A549 treated with AZD2906 at 1 μM for 4 hours (cell line): Measurements from ENCODE around the gene CES4A. TPM values are rescaled to one million over a fixed set of nuclear protein-coding genes. Genes with fewer than 3 reads are reported as not detected.

Experiments used
- total RNA-seq: library from RNA; stranded (reverse); fragments of 200-300 nt; extraction: Qiagen RNA extraction; gene quantifications from 5 replicates; pipeline ENCODE4 v1.2.3, GENCODE V29; 2022

The CES4A gene
- 2.9 to 4.9 TPM (median 4.0 TPM) in 5 replicates for total RNA-seq

DNA sequence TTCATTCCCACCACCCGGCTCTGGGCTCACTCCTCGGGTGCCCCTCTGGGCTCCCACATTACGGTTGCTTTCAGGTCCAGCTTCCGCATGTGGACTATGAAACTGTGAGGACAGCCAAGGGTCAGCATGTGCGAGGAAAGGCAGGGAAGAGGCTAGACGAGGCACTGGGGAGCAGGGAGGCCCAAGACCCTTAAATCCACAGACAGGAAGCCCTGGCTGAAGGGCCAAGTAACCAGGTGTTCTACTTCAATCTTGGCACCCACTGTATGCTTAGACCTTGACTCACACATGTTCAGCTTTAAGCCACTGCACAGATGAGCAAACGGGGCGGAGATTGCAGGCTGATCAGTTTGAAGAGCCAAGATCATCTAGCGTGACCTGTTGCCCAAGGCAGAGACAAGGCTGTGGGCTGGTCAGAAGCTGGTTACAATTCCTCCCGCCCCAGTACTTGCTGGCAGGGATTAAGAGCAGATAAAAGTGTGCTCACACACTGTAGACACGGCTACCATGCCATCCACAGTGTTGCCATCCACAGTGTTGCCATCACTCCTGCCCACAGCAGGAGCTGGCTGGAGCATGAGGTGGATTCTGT lies at the start of gene CES4A:
CES4A (plus strand) TSS at position 393 of the 592 bp plus-strand sequence; CDS start at position 577, 184 bp downstream.

DNA sequence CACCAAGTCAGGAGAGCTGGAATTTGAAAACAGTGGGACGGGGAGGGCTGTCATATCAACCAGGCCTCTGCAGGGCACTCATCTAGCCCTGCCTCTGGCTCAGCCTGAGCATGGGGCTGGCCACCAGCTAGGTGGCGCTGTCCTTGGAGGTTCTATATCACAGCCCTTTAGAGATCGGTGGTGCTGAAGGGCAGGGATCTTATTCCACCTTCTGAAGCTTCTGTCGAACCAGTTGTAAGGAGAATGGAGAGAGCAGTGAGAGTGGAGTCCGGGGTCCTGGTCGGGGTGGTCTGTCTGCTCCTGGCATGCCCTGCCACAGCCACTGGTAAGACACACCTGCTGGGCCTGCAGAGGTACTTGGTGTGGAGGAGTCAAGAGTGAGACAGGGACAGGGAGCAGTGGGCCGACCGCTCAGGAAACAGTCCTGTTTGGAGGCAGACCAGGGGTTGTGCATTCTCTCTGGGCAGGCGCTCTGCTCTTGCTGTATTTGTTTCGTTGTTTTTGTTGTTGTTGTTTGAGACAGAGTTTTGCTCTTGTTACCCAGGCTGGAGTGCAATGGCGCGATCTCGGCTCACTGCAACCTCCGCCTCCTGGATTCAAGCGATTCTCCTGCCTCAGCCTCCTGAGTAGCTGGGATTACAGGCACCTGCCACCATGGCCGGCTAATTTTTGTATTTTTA lies 27.2 kb upstream of the CES4A start, which contains the start of gene CES3:
CES3 (plus strand) TSS at position 202 of the 680 bp plus-strand sequence; CDS start at position 244, 42 bp downstream.

DNA sequence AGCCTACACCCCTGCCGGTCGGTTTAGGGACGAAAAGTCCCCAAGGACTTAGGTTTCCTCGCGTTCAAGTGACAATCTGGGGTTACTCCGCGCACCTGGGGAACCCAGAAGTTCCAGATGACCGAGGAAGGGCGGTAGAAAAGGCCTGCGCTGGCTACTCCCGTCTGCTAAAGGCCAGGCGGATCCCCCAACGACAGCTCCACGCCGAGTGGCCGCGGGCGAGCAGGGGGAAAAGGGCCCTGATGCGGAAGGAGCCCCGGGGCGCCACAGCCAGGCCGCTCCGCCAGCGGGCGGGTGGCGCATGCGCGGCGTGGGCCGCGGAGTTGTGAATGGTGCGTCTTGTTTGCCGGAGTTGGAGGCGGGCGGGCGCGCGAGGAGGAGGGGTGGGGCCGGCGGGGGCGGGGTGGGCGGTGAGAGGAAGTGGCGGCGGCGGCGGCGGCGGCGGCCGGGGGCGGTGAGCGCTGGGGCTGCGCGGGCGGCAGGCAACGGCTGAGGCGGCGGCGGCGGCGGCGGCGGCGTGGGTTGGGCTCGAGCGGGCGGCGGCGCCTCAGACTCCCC lies 40.4 kb downstream of the CES4A start, which contains the start of gene CBFB:
CBFB (plus strand) TSS at position 454 of the 558 bp plus-strand sequence. CDS start 259 bp downstream, outside the sequence.

Other genes with a start within 250 kb of the CES4A start
- gene DYNC1LI2, start 237.0 kb upstream of the CES4A start, total RNA-seq = 39.0 to 57.7 TPM (median 46.9 TPM) in 5 replicates
- 0.05 TPM in 1 of 5 replicates, not detected in the others for gene TERB1, start 187.0 kb upstream of the CES4A start, total RNA-seq
- gene NAE1, start 157.6 kb upstream of the CES4A start, total RNA-seq = 57.8 to 69.8 TPM (median 59.6 TPM) in 5 replicates
- gene CA7, start 144.2 kb upstream of the CES4A start, total RNA-seq = 0.05 to 0.06 TPM (median 0.06 TPM) in 3 of 5 replicates, not detected in the others
- gene PDP2, start 108.1 kb upstream of the CES4A start, total RNA-seq = 5.3 to 6.8 TPM (median 5.9 TPM) in 5 replicates
- 7.0 to 10.5 TPM (median 9.9 TPM) in 5 replicates for gene CDH16, start 69.7 kb upstream of the CES4A start, total RNA-seq
- gene RRAD, start 63.1 kb upstream of the CES4A start, total RNA-seq = 53.2 to 85.6 TPM (median 74.1 TPM) in 5 replicates
- 146 to 198 TPM (median 194 TPM) in 5 replicates for gene CIAO2B, start 54.2 kb upstream of the CES4A start, total RNA-seq
- gene CES2, start 53.1 kb upstream of the CES4A start, total RNA-seq = 35.8 to 37.3 TPM (median 36.7 TPM) in 5 replicates
- 2.1 to 2.9 TPM (median 2.4 TPM) in 5 replicates for gene CES3, start 27.3 kb upstream of the CES4A start, total RNA-seq
- gene CBFB, start 40.6 kb downstream of the CES4A start, total RNA-seq = 53.5 to 68.5 TPM (median 55.2 TPM) in 5 replicates
- gene PHAF1, start 121.4 kb downstream of the CES4A start, total RNA-seq = 23.9 to 26.8 TPM (median 25.0 TPM) in 5 replicates
- gene B3GNT9, start 162.4 kb downstream of the CES4A start, total RNA-seq = 7.2 to 10.2 TPM (median 9.8 TPM) in 5 replicates
- gene TRADD, start 171.3 kb downstream of the CES4A start, total RNA-seq = 15.1 to 22.4 TPM (median 21.6 TPM) in 5 replicates
- gene FBXL8, start 171.4 kb downstream of the CES4A start, total RNA-seq = 7.6 to 9.9 TPM (median 8.5 TPM) in 5 replicates
- gene HSF4, start 176.2 kb downstream of the CES4A start, total RNA-seq = 8.5 to 17.5 TPM (median 14.0 TPM) in 5 replicates
- gene NOL3, start 181.9 kb downstream of the CES4A start, total RNA-seq = 87.9 to 116 TPM (median 113 TPM) in 5 replicates
- 5.2 to 9.2 TPM (median 6.3 TPM) in 5 replicates for gene MATCAP1, start 195.4 kb downstream of the CES4A start, total RNA-seq
- 0.03 to 0.20 TPM (median 0.16 TPM) in 4 of 5 replicates, not detected in the other for gene EXOC3L1, start 201.5 kb downstream of the CES4A start, total RNA-seq
- gene E2F4, start 203.6 kb downstream of the CES4A start, total RNA-seq = 85.7 to 108 TPM (median 104 TPM) in 5 replicates
- gene ELMO3, start 210.5 kb downstream of the CES4A start, total RNA-seq = 0.80 to 1.7 TPM (median 1.5 TPM) in 5 replicates
- 86.6 to 99.5 TPM (median 95.4 TPM) in 5 replicates for gene TMEM208, start 238.5 kb downstream of the CES4A start, total RNA-seq